K562 treated with DMSO at 1 percent for 48 hours (cell line): ENCODE data around the gene SUCLG1. TPM values are rescaled to one million over a fixed set of nuclear protein-coding genes. Genes with fewer than 3 reads are reported as not detected.

ENCODE experiments used
- total RNA-seq: library from RNA; unstranded; fragments of 300-600 nt; gene quantifications from 2 replicates; pipeline ENCODE4 v1.2.3, GENCODE V29; 2022; ENCODE audit warnings: low replicate concordance; ENCODE audit errors: extremely low read depth

SUCLG1 gene
- total RNA-seq: not detected in 2 replicates

DNA sequence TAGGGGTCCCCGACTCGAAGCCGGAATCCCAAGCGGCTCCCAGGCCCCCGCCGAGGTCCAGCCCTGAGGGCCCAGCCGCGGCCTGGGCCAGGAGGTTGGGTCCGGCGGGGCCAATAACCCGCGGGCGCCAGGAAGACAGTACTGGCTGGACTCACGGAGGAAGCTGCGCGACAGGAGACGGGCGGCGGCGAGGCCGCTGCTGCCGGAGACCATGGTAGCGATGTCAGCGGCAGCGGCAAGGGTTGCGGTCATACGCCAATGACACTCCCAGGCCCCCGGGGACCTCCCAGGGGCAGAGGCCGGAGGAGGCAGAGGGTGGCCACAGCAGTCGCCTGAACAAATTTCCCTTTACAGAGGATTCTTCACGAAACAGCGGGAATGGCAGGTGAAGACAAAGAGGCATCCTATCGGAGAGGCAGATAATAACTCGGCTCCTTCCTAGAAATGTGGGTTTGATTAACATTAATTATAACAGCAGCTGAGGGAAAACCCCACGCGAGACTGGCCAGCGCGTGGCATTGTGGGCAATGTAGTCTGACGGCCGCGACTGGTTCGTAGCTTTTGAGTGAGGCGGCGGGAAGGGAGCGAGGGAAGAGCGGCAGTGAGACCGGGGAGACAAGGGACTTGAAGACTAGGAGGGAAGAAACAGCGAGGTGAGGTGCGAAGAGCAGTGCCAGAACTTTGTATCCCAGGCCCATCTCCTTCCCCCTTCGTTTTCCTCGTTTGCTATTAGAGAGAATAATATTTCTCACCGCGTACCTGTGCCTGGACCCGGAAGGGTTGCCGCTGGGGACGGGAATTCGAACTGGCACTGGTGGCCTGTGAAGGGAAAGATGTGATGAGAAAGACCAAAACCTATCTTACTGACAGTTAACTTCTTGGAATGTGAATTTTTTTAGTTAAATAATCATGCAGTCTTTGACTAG, at the start of gene SUCLG1:
SUCLG1 (minus strand) TSS at position 263 of the 926 bp plus-strand sequence; CDS start at position 252, 11 bp downstream.

Other genes starting within 250 kb of the SUCLG1 start
- not detected in 2 replicates for gene DNAH6, start 57.2 kb upstream of the SUCLG1 start, total RNA-seq